HG03432 (cell line): Measurements from ENCODE around the gene KRT222.

Experiments used
- ATAC-seq: cut with Tn5 transposase; IDR thresholded peaks from one replicate; pipeline ENCODE4 v1.9.1; 2021; ENCODE audit warnings: mild to moderate bottlenecking, moderate library complexity; ENCODE audit not compliant: unreplicated experiment

Gene KRT222

GRCh38 chr17:40659911-40660310 lies 5.1 kb downstream of the KRT222 start:
- ATAC-seq, result no peak

DNA sequence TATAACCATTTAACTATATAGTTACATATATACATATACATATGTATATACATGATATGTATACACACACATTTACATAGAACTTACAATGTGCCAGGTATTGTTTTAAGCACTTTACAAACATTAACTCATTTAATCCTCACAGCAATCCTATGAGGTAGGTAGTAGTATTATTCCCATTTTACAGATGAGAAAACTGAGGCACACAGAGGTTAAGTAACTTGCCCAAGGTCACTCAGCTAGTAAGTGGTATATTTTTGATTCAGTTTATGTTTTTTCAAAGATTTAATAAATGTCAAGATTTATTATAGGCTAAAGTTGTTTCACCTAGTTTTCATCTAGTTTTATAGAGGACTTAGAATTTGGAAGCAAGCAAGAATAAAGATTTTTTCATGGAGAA lies 6.6 kb downstream of the KRT222 start:
- no peak for ATAC-seq

DNA sequence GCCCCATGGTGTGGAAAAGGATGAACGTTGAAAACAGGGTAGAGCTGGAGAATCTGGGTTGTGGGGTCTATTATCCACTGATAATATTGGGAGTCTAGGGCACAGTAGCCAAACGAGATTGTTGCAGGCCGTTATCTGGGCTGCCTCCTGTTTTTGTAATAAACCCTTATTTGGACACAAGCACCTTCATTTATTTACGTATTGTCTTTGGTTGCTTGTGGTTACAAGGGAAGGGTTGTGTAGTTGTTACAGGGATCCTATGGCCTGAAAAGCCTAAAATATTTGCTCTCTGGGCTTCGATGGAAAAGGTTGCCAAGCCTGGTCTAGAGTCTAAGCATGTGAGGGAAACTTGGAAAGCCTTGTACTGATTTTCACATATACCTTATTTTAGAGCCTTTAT lies 13.0 kb downstream of the KRT222 start:
- ATAC-seq, result no peak

- ATAC-seq, result peak; percentile 21
Measured at GRCh38 chr17:40648384-40648968, 16.5 kb downstream of the KRT222 start.

DNA sequence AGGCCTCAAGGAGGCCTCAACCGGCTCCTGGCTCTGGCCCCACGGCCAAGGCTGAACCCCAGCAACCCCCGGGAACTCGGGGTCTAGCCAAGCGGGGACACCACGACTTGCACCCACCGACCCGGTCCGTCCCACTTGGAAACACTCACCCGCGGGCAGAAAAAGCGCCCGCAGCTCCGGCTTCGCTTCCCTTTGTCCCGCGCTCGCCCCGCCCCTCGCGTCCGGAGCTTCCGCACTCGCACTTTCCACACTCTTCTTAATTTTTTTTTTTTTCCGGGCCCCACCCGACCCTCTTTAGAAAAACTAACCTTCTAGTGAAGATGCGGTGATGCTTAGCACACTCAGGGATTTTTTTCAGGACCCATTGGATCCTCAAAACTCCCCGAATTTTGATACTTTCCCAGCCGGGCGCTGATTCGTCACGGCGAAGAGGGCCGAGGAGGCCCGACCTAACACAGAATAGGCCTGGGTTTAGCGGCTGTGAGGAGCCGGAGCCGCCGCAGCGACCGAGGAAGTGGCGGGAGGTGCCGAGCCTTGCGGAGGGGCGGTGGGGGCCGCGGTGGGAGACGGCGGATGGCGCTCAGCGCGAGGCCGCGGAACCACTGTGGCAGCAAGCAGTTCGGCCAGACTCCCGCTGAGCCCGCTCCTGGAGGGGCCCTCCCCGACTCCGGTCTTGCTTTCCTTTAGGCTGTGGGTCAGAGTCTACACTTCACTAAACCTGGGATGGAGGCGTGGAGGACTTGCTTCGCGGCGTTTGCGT lies 17.2 kb downstream of the KRT222 start, which contains the start of gene SMARCE1:
Gene SMARCE1 (minus strand): TSS at position 195 of the 760 bp plus-strand sequence. CDS start 2,016 bp downstream, outside the sequence.
- ATAC-seq, result peak; percentile 77

- ATAC-seq, result peak; percentile 45
Measured at GRCh38 chr17:40646791-40647623, 18.0 kb downstream of the KRT222 start.

- no peak for ATAC-seq
Measured at GRCh38 chr17:40645943-40646342, 19.0 kb downstream of the KRT222 start.

GRCh38 chr17:40645291-40645690 lies 19.7 kb downstream of the KRT222 start:
- no peak for ATAC-seq

DNA sequence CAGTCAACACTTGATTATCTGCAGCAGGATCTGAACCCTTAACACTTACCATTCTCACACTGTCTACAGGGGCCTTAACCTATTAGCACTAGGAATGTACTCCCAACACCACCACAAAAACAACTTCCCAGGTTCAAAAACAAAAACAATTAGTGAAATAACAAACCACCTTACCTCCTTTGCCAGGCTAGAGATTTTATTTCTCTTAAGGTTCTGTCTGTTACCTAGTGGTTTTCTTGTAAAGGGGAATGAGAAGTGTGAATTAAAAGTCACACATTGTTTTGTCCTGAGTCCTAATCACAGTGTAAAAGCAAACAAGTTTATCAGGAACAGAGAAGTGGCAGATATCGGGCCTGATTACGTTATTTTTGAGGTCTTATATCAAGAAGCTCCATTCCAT lies 27.0 kb downstream of the KRT222 start:
- ATAC-seq, result no peak

- ATAC-seq, result no peak
Measured at GRCh38 chr17:40633871-40634270, 31.1 kb downstream of the KRT222 start.

DNA sequence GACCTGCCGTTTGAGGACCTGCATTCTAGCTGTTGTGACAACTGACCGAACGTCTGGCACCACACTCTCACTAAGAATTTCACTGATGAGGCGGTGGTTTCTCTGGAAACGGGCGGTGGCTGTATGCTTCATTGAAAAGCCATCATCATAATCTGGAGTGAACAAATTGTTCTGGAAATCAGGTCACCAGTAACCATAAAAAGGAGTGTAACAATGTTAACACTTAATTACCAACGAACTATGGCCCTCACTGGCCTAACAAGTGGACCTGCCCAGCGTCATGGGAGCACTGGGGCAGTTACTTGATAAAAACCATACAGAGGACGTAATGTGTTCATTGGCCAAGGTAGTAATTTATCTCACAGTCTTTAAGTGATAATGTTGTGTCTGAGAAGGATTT lies 32.8 kb downstream of the KRT222 start:
- ATAC-seq, result no peak

DNA sequence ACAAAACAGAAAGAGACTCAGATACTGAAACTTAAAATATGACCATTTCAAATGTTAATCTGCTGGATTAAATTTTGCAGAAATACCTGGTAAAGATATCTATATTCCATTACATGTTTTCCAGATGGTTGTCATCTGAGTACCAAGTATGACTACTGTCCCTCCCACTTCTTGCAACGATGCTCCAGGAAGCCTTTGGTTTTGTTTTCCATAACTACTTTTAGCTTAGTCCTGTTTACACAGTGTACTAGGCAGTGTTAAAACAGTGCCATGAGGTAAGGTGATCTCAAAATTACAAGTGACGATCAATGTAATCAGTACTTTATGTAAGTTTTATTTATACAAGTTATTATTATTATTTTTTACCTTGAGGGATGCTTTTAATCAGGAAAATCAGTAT lies 35.1 kb downstream of the KRT222 start:
- no peak for ATAC-seq

DNA sequence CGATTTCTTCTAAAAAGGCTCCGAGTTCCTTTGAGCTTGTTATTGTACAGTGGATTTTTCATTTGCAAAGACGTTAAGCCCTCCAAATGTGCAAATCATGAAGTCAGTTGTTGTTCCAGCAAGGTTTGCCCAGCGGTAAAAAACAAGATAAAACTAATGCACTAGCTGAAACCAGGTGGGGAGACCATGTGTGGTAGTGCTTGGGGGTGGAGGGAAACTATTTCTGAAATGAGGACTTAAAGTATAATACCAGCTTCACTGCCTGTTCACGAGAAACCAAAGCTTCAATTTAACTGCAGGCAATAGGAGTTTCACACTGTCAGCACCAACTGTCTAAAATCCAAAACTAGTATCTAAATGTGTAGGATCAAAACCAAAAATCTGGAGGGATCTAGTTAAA lies 39.7 kb downstream of the KRT222 start:
- no peak for ATAC-seq

DNA sequence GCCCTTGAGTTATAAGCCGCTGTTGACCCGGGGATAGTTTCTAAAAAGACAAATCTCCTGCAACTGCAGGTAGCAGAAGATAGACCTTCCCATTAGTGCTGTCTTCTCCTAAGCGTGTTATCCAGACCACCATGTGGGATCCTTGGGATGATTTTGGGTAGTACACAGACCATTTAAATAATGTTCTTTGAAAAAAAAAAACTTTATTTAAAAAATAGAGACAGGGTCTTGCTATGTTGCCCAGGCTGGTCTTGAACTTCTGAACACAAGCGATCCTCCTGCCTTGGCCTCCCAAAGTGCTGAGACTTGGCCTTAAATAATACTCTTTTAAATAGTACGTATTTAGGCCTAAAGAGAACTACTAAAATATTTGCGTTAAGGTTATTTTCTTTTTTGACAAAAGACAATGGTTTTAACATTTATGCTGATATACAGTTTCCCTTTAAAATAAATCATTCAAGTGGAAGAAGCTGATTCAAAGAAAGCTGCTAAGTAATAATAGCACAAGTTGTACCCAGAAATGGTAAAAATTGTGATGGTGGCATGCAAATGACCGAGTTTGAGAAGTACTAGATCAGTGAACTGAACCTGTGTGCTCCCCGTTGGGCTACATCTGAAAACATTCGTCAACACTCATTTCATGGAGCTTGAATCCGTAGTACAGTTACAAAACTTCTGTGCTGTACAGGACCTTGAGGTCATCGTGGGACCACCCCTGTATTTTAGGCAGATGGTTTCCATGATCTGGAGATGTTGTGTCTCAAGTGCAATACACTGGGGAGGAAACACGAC lies 41.4 kb downstream of the KRT222 start:
- no peak for ATAC-seq

DNA sequence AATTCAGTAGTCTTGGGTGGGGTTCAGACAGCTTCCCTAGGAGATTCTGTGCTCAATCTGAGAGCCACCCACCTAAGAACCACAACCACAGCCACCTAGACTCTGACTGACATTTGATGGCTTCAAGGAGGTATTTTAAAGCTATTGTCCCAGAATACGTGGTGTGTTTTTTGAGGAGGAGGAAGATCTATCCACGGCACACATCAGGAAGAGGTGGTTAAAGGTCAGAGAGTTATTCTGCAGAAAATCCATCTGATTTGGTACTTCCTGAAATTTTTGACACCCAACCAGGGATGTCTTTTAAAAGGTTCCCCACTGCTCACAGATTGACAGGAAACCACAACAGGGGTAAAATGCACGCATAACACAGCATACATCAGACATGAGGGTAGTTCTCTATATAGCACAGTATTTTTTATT lies 42.5 kb downstream of the KRT222 start:
- no peak for ATAC-seq

DNA sequence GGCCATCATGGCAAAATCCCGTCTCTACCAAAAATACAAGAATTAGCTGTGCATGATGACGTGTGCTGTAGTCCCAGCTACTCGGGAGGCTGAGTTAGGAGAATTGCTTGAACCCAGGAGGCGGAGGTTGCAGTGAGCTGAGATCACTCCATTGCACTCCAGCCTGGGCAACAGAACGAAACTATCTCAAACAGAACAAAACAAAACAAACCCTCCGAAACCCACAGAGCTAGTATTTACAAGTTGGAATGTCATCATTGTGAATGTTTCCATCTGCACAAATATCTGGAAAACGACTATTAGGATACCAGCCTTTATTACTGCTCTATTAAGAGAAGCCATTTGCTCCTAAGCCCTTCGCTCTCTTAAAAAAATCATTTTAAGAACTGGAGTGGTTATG lies 43.4 kb downstream of the KRT222 start:
- ATAC-seq, result no peak

- no peak for ATAC-seq
Measured at GRCh38 chr17:40621019-40621418, 44.0 kb downstream of the KRT222 start.

GRCh38 chr17:40618754-40619625 lies 46.0 kb downstream of the KRT222 start:
- no peak for ATAC-seq

GRCh38 chr17:40617678-40618240 lies 47.2 kb downstream of the KRT222 start:
- no peak for ATAC-seq

GRCh38 chr17:40616592-40616991 lies 48.4 kb downstream of the KRT222 start:
- ATAC-seq, result no peak
